Measurements from ENCODE around the gene CLEC7A.

Gene CLEC7A

GRCh38 chr12:10068644-10069043 is 61.4 kb downstream of the CLEC7A start:
- H3K27ac ChIP-seq (ENCODE audit: low read depth, low read length): no peak overlapping the region
- no peak overlapping the region for H3K4me3 ChIP-seq (ENCODE audit: low read length)
- no peaks in the 10 kb centered on the region for H3K36me3 ChIP-seq (ENCODE audit: insufficient read depth, low read length)
- H3K27me3 ChIP-seq (ENCODE audit: insufficient read depth, low read length): no peaks in the 10 kb centered on the region
- no peak overlapping the region for H3K9ac ChIP-seq (ENCODE audit: low read depth, low read length)
- H3K9me3 ChIP-seq (ENCODE audit: insufficient read depth, low read depth, low read length): no peaks in the 10 kb centered on the region
- WGBS: 100% methylated on average over 1 of the region's 1 CpG
- peaks cover 20% of the 10 kb centered on the region; the same call in 1 of the 2 replicates for H3K4me1 ChIP-seq (ENCODE audit: insufficient read depth, low read length)

- Histone ChIP-seq H3K27me3 (ENCODE audit: insufficient read depth, low read length) (no peaks in the 10 kb centered on the region), H3K9ac (ENCODE audit: low read depth, low read length) (no peak overlapping the region), H3K4me3 (ENCODE audit: low read length) (no peak overlapping the region), H3K4me1 (ENCODE audit: insufficient read depth, low read length) (peaks cover 20% of the 10 kb centered on the region; the same call in 1 of the 2 replicates), H3K36me3 (ENCODE audit: insufficient read depth, low read length) (no peaks in the 10 kb centered on the region), H3K9me3 (ENCODE audit: insufficient read depth, low read depth, low read length) (no peaks in the 10 kb centered on the region), H3K27ac (ENCODE audit: low read depth, low read length) (no peak overlapping the region)
- 84% methylated on average over 3 of the region's 3 CpGs for WGBS
Observed at GRCh38 chr12:10067942-10068341, 62.1 kb downstream of the CLEC7A start.

GRCh38 chr12:10067264-10067663 is 62.7 kb downstream of the CLEC7A start:
- Histone ChIP-seq H3K27ac (ENCODE audit: low read depth, low read length) (no peak overlapping the region), H3K4me3 (ENCODE audit: low read length) (no peak overlapping the region), H3K9me3 (ENCODE audit: insufficient read depth, low read depth, low read length) (no peaks in the 10 kb centered on the region), H3K9ac (ENCODE audit: low read depth, low read length) (no peak overlapping the region), H3K36me3 (ENCODE audit: insufficient read depth, low read length) (no peaks in the 10 kb centered on the region), H3K27me3 (ENCODE audit: insufficient read depth, low read length) (no peaks in the 10 kb centered on the region), H3K4me1 (ENCODE audit: insufficient read depth, low read length) (peaks cover 20% of the 10 kb centered on the region; the same call in 1 of the 2 replicates)
- 93% methylated on average over 3 of the region's 4 CpGs for WGBS

Measured in HUES64 (cell line).